GM18861 (cell line): ENCODE results near the gene AKR1C1.
"Not testable (repeated sequence)": the region's sequence is repeated elsewhere in the genome, so short reads cannot be mapped to it uniquely, and the experiment has no call there.

Experiments used
- ATAC-seq: cut with Tn5 transposase; IDR thresholded peaks from one replicate; pipeline ENCODE4 v1.9.1; 2021; ENCODE audit not compliant: unreplicated experiment

The AKR1C1 gene

DNA sequence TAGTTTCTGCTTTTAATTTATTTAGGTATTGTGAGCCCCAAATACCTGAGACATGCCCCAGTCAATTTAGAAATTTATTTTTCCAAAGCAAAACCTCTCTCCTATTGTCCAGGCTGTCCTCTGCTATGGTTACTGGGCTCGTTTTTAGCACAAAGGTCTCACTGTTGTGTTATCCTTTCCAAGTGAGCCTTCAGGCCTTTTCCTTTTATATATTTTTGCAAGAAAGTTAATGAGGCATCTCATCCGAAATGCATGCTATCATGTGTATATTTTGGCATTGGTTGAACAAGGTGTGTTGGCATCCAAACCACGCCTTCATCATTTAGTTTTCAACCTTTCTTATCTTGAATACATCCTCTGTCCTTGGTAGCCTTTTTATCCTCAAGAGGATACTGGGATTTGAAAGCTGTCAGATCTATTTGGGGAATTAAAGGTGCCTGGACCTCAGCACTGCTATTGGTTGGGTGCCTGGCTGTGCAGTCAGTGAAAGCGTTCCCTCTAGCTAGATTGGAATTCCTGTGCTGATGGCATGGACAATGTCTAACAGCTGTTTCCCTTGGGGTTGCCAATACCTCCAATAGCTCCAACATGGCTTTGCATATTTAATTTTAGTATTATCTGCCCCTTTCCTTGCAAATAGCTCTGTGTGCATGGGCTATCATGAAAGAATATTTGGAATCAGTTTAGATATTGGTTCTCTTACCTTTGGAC is 51.1 kb downstream of the AKR1C1 start:
- not testable (repeated sequence) for ATAC-seq

DNA sequence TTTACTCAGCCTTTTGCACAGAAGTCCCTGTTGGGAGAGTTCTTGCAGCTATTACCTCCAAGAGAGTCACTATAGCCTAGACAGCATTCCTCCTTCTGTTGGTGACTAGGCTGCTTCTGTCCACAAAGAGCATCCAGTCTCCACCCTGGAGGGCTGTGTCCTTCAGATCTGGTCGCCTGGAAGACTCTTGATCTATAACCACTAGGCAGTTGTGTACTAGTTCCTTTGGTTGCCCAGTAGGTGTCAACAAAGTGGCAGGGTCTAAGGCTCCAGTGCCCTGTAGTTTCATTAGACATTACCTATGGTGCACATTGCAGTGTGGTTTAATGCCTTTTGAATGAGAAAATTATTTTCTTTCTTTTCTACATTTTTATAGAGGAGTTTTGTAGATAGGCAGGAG is 51.7 kb downstream of the AKR1C1 start:
- ATAC-seq: no peak

DNA sequence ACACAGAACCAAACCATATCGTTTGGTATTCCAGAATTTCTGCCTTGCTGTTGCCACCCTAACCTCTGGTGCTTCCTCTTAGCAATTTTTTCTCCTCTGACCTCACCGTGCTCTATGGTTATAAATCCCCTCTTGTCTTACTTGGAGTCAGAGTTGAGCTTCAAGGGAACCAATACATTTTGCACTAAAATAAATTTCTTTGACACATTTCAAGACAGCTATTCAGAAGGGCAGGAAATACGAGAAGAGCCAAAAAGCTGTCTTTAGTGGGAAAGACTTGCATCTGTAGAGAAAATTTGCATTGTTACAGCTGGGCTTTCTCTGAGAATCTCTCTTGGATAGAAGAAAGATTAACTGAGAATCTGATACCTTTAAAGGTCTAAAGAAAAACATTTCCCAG is 54.9 kb downstream of the AKR1C1 start:
- ATAC-seq: no peak

DNA sequence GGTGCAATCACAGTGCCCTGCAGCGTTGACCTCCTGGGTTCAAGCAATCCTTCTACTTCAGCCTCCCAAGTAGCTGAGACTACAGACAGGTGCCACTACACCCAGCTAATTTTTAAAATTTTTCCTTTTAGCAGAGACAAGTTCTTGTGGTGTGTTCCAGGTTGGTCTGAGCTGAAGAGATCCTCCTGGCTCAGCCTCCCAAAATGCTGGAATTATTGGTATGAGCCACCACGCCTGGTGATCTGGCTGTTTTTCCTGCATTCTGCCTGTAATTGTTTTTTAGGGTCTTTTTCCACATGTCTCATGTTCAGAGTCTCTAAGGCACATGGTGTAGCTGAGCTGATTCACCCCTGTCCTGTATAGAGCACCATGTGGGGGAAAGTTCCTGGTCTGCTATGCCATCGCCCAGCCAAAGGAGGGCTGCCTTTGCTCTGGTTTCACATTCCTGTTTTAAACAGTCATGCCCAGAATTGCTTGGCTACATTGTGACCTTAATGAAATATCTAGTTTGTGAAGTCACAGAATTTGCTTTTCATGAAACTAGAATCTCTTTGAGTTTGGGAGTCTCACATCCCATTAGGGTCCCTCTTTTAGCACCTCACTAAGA is 55.6 kb downstream of the AKR1C1 start:
- ATAC-seq: not testable (repeated sequence)

DNA sequence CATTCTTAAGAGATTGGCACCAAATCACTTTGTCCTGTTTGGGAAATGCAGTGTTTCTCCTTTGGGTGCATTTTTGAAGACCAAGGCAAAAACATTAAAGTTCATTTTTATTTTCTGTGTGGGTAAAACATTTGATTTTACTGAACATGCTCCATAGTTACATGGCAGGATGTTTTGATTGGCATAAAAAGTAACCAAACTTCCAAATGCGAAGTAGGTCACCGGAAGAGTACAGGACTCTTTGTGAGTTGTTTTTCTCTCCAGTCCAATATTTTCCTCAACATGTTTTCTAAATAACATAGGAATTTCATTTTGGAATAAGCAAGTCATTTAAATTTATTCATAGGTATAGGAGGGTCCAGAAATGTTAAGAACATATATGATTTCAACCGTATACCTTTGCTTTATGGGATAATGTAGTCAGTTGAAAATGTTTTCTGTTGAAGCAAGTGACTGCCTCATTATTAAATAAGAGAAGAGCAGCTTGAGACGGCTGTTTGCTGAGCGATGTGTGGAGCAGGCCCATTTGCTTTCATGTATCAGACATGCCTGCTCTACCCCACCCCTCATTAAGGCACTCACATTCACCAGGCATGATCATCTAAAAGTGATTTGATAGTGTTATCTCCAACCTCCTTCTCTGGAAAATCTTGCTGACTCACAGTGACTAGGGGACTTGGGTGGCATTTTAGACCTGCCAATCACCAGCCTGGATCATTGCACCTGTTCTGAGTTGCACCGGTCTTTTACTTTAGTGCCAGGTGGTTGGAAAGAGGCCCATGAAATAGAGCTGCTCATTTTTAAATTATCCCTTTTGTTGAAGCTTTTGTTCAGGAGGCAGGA is 56.8 kb downstream of the AKR1C1 start:
- not testable (repeated sequence) for ATAC-seq

DNA sequence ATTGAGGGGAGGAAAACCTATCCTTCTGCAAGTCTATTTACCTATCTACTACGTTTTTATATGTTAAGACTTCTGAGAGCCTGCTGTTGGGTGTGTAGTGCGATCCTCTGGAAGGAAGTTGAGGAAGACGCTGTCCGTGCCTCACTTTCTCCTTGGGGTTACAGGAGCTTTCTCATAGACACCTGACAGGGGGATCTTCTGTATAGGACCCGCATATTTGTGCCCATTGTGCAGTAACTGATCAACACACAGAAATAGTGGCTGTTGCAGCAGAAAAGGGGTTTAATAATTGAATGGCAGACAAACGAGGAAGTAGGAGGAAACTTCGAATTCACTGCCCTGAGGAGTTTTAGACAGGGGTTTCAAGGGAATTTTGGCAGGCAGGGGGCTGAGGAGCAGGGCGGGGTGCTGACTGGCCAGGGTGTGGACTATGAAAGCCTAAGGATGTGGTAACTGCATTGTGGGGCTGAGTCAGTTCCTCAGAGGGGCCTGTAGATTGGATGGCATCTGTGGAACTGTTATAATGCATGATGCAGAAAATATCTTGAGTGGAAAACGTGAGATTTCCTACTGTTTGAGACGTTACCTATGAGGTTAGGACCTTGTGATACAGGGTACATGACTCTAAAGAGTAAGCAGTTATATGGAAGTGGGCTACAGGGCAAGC is 58.5 kb downstream of the AKR1C1 start:
- not testable (repeated sequence) for ATAC-seq

DNA sequence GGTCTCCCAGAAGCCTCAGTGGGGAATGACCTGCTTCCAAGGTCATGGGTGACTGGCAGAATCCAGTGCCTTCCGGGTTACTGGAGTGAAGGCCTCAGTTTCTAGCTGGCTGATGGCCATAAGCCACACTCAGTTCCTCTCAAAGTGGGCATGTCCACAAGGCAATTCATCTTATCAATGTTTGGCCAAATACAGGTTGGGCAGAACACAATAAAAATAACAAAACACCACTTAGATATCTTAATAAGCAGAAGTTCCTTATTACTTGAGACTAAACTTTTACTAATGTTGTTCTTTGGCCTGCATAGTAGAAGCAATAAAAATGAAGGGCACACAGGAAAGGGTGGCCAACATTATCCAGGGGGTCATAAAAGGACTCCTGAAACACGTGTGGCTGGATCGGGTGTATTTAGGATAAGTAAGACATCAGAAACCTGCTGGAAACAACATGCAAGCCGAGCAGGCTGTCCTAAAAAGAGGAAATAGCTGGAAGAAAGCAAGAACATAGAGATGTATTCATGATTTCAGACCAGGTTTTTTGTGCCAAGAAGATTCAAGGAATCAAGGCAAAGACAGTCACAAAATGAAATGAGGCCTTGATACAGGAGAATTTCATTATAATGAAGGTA is 60.1 kb downstream of the AKR1C1 start:
- no peak for ATAC-seq

DNA sequence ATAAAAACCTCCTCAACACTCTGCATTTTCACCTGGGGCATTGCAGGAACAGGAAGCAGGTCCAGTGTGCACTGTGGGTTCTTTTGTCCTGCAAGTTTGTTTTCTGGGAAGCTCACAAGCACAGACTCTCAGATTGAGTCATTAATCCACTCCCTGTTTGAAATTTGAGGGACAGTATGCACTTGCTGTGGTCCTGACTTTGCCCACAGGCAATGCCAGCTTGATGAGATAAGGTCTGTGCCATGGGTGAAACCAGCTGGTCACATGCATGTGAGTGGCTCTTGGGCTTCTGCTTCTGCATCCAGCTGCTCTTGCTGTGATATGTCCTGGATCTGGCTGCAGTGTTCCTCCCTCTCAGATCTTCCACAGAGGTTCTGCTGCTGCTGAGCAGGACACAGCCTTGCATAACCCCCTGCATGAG is 62.3 kb downstream of the AKR1C1 start:
- ATAC-seq: not testable (repeated sequence)

DNA sequence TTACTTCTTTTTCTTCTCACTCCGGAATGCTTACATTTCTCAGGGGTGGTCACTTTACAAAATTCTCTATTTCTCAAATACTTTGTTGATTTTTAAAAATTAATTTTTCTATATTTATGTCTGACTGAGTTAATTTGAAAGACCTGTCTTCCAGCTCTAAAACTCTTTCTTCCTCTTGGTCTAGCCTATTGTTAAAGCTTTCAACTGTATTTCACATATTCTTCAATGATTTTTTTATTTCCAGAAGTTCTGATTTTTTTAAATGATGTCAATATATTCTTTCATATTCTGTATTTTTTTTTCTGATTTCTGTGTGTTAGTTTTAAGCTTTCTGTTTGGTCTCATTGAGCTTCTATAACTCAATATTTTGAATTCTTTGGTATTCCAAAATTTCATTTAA is 67.8 kb downstream of the AKR1C1 start:
- ATAC-seq: no peak

DNA sequence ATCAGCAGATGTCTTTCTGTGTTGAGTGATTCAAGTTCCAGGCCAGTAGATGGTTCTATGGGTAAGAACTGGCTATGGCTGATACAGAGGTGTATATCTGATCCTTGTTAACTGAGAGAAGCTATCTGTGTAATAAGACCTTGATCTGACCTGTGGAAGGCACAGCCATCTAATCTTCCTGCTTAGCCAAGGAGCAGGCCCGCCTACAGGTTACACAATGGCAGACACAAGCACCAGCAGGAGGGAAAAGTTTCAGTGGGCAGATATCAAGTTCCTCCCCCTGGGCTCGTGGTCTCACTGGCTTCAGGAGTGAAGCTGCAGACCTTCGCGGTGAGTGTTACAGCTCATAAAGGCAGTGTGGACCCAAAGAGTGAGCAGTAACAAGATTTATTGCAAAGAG is 68.4 kb downstream of the AKR1C1 start:
- not testable (repeated sequence) for ATAC-seq

DNA sequence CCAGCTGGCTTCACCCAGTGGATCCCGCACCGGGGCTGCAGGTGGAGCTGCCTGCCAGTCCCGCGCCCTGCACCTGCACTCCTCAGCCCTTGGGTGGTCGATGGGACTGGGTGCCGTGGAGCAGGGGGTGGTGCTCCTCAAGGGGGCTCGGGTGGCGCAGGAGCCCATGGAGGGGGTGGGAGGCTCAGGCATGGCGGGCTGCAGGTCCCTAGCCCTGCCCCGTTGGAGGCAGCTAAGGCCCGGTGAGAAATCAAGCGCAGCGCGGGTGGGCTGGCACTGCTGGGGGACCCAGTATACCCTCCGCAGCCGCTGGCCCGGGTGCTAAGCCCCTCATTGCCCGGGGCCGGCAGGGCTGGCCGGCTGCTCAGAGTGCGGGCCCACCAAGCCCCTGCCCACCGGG is 69.2 kb downstream of the AKR1C1 start:
- not testable (repeated sequence) for ATAC-seq
